Measurements from ENCODE around the gene ARF3. TPM values are rescaled to one million over a fixed set of nuclear protein-coding genes. Genes with fewer than 3 reads are reported as not detected.
A peak's percentile ranks its signal among the peaks of the same experiment; 100 is the strongest.

Gene ARF3
- total and polyA plus RNA-seq, 2 of the 13 experiments (the other 11 are each of a cell fraction or from before 2014, with no cell fraction given): 53.8 to 57.9 TPM

DNA sequence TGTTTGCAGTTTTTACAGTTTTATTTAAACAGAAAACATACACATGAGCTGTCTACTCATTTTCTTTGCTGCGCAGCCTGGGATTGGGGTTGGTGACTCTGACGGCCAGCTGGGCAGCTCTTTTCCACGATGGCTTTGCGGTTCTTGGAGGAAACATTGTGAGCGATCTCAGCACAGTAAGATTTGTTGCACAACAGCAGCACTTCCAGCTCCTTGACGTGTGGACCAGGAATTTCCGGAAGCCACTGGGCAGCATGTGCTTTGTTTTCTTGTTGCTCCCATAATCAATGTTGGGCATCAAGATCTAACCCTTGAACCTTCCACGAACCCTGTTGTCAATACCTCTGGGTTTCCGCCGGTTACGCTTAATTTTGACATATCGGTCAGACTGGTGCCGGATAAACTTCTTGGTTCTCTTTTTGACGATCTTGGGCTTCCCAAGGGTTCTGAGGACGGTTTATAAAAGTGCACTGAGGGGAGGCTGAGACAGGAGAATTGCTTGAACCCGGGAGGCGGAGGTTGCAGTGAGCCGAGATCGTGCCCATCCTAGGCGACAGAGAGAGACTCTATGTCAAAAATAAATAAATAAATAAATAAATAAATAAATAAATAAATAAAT, 53.8 kb downstream of the ARF3 start:
- H3K27me3 ChIP-seq (ENCODE audit: control insufficient read depth in 1 of 2, insufficient read depth in 2 of 2, low read length in 2 of 2): no peaks in the 10 kb centered on the region
- WGBS (ENCODE audit: low lambda C conversion rate): 57% methylated on average over 20 of the region's 20 CpGs
- peak overlapping the region; percentile 32 for H3K4me2 ChIP-seq (ENCODE audit: low read depth, low read length)
- DNase-seq (ENCODE audit: low spot score) (no peak), ATAC-seq (no peak), FAIRE-seq (no peak)
- BruUV-seq (replicated peaks): no TSS peak
- intact Hi-C loops (cut with micrococcal nuclease; ENCODE audit: unreplicated experiment) (no loop called here), in situ Hi-C loops (cut with HindIII; ENCODE audit: extremely low pct_ligation_motif_present, low pct_unique_long_range_greater_than_20kb) (no loop called here)
- no peaks in the 10 kb centered on the region for H3K9me3 ChIP-seq (ENCODE audit: low read length)
- H3K9ac ChIP-seq (ENCODE audit: insufficient read depth, low read depth, low read length): no peak overlapping the region
- no peak overlapping the region for H2AFZ ChIP-seq (ENCODE audit: low read length)
- H3K36me3 ChIP-seq (replicated peaks in 1 of 2; ENCODE audit: control insufficient read depth in 1 of 2, insufficient read depth in 2 of 2, low read length in 2 of 2): no peaks in the 10 kb centered on the region
- H4K20me1 ChIP-seq (ENCODE audit: insufficient read depth, low read length): no peaks in the 10 kb centered on the region
- POLR2A ChIA-PET: interaction anchor here (1.1 to 1.7 kb wide), 2 partner anchors 37 to 51 kb away, joined by 4 to 9 read pairs; partner anchors contain the start of genes DDX23 and RND1
- CTCF ChIA-PET (ENCODE audit: low intra/inter-chr PET ratio, low total read pairs): no interaction called here
- H3K4me1 ChIP-seq (ENCODE audit: insufficient read depth, low read length): peaks cover 82% of the 10 kb centered on the region
- no peak overlapping the region for H3K4me3 ChIP-seq (replicated peaks in 1 of 3; ENCODE audit: insufficient read depth in 1 of 3, low read depth in 2 of 3, low read length in 3 of 3)
- H3K79me2 ChIP-seq (ENCODE audit: insufficient read depth, low read length): no peaks in the 10 kb centered on the region
- no peak overlapping the region for H3K27ac ChIP-seq (ENCODE audit: extremely low read length, insufficient read depth, low read length)
- TF ChIP-seq, protein P1, sequence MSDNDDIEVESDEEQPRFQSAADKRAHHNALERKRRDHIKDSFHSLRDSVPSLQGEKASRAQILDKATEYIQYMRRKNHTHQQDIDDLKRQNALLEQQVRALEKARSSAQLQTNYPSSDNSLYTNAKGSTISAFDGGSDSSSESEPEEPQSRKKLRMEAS (IDR thresholded peaks at IDR 0.05): 0 out of 2 replicates have a peak, but pooled peaks have one; percentile 17
- TF ChIP-seq ATRX (CRISPR knock-in tag; IDR thresholded peaks at IDR 0.05; ENCODE audit: borderline replicate concordance): no peak
- TF ChIP-seq TERF1 (CRISPR knock-in tag; IDR thresholded peaks at IDR 0.05): no peak
- TF ChIP-seq RARA (CRISPR knock-in tag; IDR thresholded peaks at IDR 0.05): peak; percentile 72
- peak; percentile 45; the same call in 1 of the 2 replicates for TF ChIP-seq ETV5 (CRISPR knock-in tag; IDR thresholded peaks at IDR 0.05; ENCODE audit: borderline replicate concordance)
- TF ChIP-seq MYC (CRISPR knock-in tag; IDR thresholded peaks at IDR 0.05; ENCODE audit: borderline replicate concordance): peak; percentile 39; the same call in 1 of the 2 replicates
- TF ChIP-seq PAXIP1 (CRISPR knock-in tag; conservative IDR thresholded peaks at IDR 0.05): peak; percentile 18; the same call in 1 of the 2 replicates
- TF ChIP-seq SYNCRIP (IDR thresholded peaks at IDR 0.05; ENCODE audit: insufficient read depth, low read depth, low read length): no peak
- peak; percentile 33 for TF ChIP-seq TEAD3 (CRISPR knock-in tag; optimal IDR thresholded peaks at IDR 0.05; ENCODE audit: borderline replicate concordance)
- peak; percentile 55; the same call in 1 of the 2 replicates for TF ChIP-seq CEBPG (CRISPR knock-in tag; IDR thresholded peaks at IDR 0.05)
- TF ChIP-seq CEBPB (IDR thresholded peaks at IDR 0.05; ENCODE audit: borderline replicate concordance, low read depth, low read length): peak; percentile 26; the same call in 1 of the 2 replicates
- TF ChIP-seq ZNF512B (CRISPR knock-in tag; IDR thresholded peaks at IDR 0.05; ENCODE audit: borderline replicate concordance): no peak
- TF ChIP-seq ZNF260 (CRISPR knock-in tag; IDR thresholded peaks at IDR 0.05; ENCODE audit: borderline replicate concordance, low read depth): no peak
- no peak for TF ChIP-seq GABPA (IDR thresholded peaks at IDR 0.05; ENCODE audit: low read depth, low read length)
- TF ChIP-seq GABPA (CRISPR knock-in tag; IDR thresholded peaks at IDR 0.05; ENCODE audit: low read depth): peak; percentile 31; the same call in 1 of the 2 replicates
- no peak for TF ChIP-seq ZNF333 (CRISPR knock-in tag; IDR thresholded peaks at IDR 0.05; ENCODE audit: borderline replicate concordance)
- TF ChIP-seq FOXP1 (IDR thresholded peaks at IDR 0.05): no peak
- peak; percentile 15; the same call in 1 of the 2 replicates for TF ChIP-seq FOXP1 (CRISPR knock-in tag; IDR thresholded peaks at IDR 0.05)

All from HepG2 (cell line).